T-helper 17 cell (primary cell): ENCODE measurements around the gene ATP5PB. TPM values are rescaled to one million over a fixed set of nuclear protein-coding genes. Genes with fewer than 3 reads are reported as not detected.

Experiments used
- ATAC-seq: fragments of 150-1000 bp; cut with Tn5 transposase; 2 replicates; pipeline ENCODE4 v1.10.0; 2021; ENCODE audit warnings: mild to moderate bottlenecking, moderate library complexity
- DNase-seq, 3 donors: peaks; one replicate each; pipeline versions ENCODE4 v3.0.0 to v3.0.0-alpha.2; 2020 to 2021
- H3K9me3 ChIP-seq: one replicate; pipeline ENCODE4 v1.7.0; 2013; ENCODE audit warnings: low read length, mild to moderate bottlenecking; ENCODE audit not compliant: control insufficient read depth, poor library complexity, severe bottlenecking
- H3K27ac Mint-ChIP-seq: one replicate; pipeline ENCODE4 v1.8.0; 2022; ENCODE audit warnings: mild to moderate bottlenecking, moderate library complexity, mixed read lengths
- H3K27me3 Mint-ChIP-seq: one replicate; pipeline ENCODE4 v1.8.0; 2022; ENCODE audit warnings: mixed read lengths
- H3K36me3 Mint-ChIP-seq: one replicate; pipeline ENCODE4 v1.8.0; 2022; ENCODE audit warnings: low read depth, mixed read lengths
- H3K4me1 Mint-ChIP-seq: one replicate; pipeline ENCODE4 v1.8.0; 2022; ENCODE audit warnings: mild to moderate bottlenecking, mixed read lengths
- H3K4me3 Mint-ChIP-seq: one replicate; pipeline ENCODE4 v1.8.0; 2022; ENCODE audit warnings: mild to moderate bottlenecking, moderate library complexity, mixed read lengths
- total RNA-seq, 4 donors: library from RNA in 2 of 4; stranded (reverse) in 2 of 4; gene quantifications; one replicate each; pipeline ENCODE4 v1.2.3 and lab custom pipeline; 2022 to 2026

The ATP5PB gene
- total RNA-seq, 2 donors from 2014 or later: 86.1 to 101 TPM

DNA sequence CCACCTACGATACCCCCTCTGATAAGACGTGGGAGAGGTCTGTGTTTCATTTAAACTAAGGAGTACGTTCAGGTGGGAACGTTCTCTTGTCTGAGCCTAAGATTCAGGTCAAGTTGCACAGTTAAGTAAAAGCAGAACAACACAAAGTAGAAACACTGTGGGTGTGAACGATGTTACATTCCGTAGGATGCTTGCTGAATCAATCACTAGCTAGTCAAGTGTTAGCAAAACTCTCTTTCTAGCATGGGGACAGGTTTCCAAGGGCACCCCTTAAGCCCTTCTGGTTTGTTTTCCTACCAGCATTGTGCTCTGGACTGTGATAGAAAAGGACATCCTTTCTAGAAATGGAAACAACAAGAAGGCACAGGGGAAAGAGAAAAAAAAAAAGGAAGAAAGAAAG lies 37.9 kb downstream of the ATP5PB start:
- DNase-seq (no peak), ATAC-seq (no peak)
- H3K27ac Mint-ChIP-seq: no peak overlapping the region
- H3K4me1 Mint-ChIP-seq: peaks cover 9% of the 10 kb centered on the region
- H3K36me3 Mint-ChIP-seq: no peaks in the 10 kb centered on the region
- no peaks in the 10 kb centered on the region for H3K27me3 Mint-ChIP-seq
- H3K9me3 ChIP-seq: no peaks in the 10 kb centered on the region
- H3K4me3 Mint-ChIP-seq: no peak overlapping the region

DNA sequence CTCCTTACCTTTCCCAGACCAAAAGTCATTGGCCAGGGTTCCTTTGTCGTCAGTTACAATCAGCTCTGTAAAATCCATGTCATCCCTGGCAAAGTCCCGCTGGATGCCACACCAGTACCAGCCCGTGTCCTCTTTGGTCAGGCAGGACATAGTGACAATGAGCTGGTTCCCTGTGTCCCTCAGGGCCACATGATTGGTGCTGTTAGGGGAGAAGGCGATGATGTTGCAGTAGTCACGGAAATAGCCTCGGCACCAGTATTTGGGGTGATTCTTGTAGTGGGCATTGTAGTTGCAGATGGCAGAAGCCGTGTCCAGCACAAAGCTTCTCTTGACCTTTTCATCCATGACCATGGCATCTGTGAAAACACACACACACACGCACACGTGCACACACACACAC lies 39.4 kb downstream of the ATP5PB start:
- H3K9me3 ChIP-seq: no peaks in the 10 kb centered on the region
- ATAC-seq (no peak), DNase-seq (no peak)
- Mint-ChIP-seq H3K4me3 (no peak overlapping the region), H3K27ac (no peak overlapping the region), H3K36me3 (no peaks in the 10 kb centered on the region), H3K27me3 (no peaks in the 10 kb centered on the region), H3K4me1 (peaks cover 7% of the 10 kb centered on the region)

DNA sequence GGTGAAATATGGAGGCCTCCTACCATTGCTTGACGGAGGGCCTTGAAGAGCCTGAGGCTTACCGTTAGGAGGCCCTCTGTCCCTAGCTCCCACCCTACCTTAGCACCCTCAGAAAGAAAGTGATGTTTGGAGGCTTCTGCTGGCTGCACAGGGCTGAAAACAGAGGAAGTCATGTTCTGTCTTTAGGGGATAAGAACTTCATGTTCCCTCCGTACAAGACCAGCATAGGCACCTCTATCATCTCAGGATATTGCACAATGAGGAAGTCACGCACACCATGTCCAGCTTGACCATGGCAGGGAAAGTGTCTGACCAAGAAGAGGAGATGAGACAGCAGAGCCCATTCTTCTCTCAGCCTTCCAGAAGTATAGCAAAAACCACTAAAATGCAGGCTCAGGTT lies 40.3 kb downstream of the ATP5PB start:
- no peak for DNase-seq
- Mint-ChIP-seq H3K36me3 (no peaks in the 10 kb centered on the region), H3K4me3 (no peak overlapping the region), H3K27me3 (no peaks in the 10 kb centered on the region), H3K27ac (no peak overlapping the region), H3K4me1 (peaks cover 7% of the 10 kb centered on the region)
- no peaks in the 10 kb centered on the region for H3K9me3 ChIP-seq
- ATAC-seq: no peak

DNA sequence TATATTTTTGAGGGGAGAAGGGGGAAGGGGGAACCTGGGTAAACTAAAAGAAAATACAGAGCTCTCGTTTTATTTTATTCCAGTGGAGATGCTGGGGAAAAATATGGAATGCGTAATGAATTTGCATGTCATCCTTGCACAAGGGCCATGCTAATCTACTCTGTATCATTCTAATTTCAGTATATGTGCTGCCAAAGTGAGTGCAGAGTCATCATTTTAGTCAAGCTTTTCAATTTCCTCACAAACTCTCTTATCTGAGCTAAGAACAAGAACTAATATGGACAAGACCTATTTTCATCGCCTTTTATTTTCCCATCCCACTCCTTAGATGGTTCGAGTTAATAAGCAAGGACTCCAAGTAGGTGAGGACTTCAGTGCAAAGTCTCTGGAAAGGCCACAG lies 41.0 kb downstream of the ATP5PB start:
- H3K9me3 ChIP-seq: no peaks in the 10 kb centered on the region
- peaks cover 7% of the 10 kb centered on the region for H3K4me1 Mint-ChIP-seq
- no peak overlapping the region for H3K27ac Mint-ChIP-seq
- DNase-seq (no peak), ATAC-seq (no peak)
- H3K36me3 Mint-ChIP-seq: no peaks in the 10 kb centered on the region
- H3K27me3 Mint-ChIP-seq: no peaks in the 10 kb centered on the region
- H3K4me3 Mint-ChIP-seq: no peak overlapping the region

DNA sequence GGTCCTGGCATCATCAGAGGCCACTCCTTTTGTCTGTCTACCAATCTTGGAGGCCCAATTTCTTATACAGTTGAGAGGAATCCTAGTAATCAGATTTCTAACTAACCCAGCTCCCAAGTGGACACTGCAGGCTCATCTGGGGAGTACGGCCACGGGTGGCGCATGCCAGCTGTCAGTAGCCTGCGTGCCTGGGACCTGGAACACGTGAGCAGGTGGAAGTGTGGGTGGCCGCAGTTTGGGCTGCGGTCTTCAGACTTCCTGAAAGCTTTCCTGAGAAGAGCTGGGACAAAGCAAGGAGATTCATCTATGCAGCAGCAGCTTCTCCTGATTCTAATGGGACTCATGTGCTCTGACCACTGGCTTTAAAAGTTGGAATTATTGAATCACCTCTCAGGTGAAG lies 41.8 kb downstream of the ATP5PB start:
- DNase-seq: no peak
- ATAC-seq: no peak
- no peaks in the 10 kb centered on the region for H3K36me3 Mint-ChIP-seq
- H3K27me3 Mint-ChIP-seq: no peaks in the 10 kb centered on the region
- H3K4me1 Mint-ChIP-seq: peaks cover 4% of the 10 kb centered on the region
- no peak overlapping the region for H3K4me3 Mint-ChIP-seq
- no peaks in the 10 kb centered on the region for H3K9me3 ChIP-seq
- H3K27ac Mint-ChIP-seq: no peak overlapping the region

DNA sequence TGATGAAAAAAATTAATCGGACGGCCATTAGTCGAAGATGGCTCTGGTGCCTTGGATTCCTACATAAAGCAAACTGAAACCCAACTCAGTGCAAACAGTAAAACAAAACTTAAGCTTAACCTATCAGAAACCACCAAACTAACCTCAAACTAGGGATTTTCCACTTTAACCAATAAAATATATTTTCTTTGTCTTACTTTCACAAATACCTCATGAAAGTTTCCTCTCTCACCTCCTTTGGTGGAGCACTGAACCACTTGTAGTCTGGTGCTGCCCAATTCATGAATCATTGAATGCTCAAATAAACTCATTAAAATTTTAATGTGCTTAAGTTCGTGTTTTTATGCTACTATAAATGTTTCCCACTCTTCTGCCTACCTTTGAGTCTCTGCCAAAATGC lies 47.1 kb downstream of the ATP5PB start:
- no peaks in the 10 kb centered on the region for H3K36me3 Mint-ChIP-seq
- H3K4me1 Mint-ChIP-seq: peaks cover 13% of the 10 kb centered on the region
- H3K4me3 Mint-ChIP-seq: no peak overlapping the region
- no peak overlapping the region for H3K27ac Mint-ChIP-seq
- peak; percentile 66 for ATAC-seq
- H3K27me3 Mint-ChIP-seq: no peaks in the 10 kb centered on the region
- H3K9me3 ChIP-seq: no peaks in the 10 kb centered on the region
- no peak for DNase-seq

DNA sequence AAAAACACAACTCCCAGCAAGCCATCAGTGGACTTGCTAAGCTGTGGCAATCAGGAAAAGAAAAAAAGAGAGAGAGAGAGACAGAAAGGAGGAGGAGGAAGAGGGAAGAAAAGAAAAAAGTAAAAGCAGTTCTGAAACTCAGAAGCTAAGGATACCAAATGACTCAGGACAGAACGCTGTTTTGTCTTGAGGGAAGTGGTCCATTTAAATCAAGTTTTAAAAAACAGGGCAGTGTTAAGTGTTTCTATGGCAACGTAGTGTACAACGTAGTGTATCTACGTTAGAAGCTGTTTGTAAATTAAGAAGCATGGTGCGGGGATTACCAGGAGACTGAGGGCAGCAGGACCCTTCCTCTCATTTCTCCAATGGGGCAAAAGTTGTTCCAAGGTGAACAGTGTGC lies 48.3 kb downstream of the ATP5PB start:
- no peak overlapping the region for H3K27ac Mint-ChIP-seq
- peaks cover 17% of the 10 kb centered on the region for H3K4me1 Mint-ChIP-seq
- no peaks in the 10 kb centered on the region for H3K27me3 Mint-ChIP-seq
- no peaks in the 10 kb centered on the region for H3K36me3 Mint-ChIP-seq
- DNase-seq: no peak
- peak overlapping the region; percentile 10 for H3K4me3 Mint-ChIP-seq
- peak; percentile 40 for ATAC-seq
- H3K9me3 ChIP-seq: no peaks in the 10 kb centered on the region

DNA sequence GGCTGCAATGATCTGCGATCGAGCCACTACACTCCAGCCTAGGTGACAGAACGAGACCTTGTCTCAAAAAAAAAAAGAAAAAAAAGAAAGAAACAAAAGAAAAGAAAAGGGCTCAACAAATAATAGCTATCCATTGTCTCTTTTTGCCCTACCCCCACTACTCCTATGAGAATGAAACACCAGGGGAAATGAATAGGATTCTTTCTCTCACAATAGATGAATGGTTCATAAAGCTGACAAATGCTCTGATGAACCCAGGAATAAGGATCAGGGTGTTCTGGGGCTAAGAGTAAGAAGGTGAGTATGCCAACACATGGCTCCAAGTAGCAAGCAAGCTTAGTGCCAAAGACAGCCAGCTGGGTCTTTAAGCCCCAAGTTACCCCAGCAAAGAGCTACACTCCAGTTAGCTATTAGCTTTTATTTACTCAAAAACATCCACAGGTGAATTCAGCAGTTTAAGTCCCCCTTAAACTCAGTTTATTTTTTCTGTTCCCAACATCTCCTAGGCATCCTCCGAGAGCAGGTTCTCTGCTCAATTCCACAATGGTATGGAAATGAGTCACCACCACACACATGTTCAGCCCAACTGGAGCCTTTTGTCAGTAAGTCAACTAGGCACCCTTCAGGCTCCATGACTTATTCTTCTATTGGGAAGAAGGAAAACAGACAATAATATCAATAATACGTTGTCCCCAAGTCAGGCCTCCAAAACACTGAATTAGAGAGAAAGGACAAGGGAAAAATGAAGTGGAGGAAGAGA lies 49.9 kb downstream of the ATP5PB start:
- no peak for DNase-seq
- no peak overlapping the region for H3K27ac Mint-ChIP-seq
- no peak for ATAC-seq
- peaks cover 33% of the 10 kb centered on the region for H3K4me1 Mint-ChIP-seq
- H3K36me3 Mint-ChIP-seq: no peaks in the 10 kb centered on the region
- H3K27me3 Mint-ChIP-seq: no peaks in the 10 kb centered on the region
- H3K9me3 ChIP-seq: no peaks in the 10 kb centered on the region
- no peak overlapping the region for H3K4me3 Mint-ChIP-seq

DNA sequence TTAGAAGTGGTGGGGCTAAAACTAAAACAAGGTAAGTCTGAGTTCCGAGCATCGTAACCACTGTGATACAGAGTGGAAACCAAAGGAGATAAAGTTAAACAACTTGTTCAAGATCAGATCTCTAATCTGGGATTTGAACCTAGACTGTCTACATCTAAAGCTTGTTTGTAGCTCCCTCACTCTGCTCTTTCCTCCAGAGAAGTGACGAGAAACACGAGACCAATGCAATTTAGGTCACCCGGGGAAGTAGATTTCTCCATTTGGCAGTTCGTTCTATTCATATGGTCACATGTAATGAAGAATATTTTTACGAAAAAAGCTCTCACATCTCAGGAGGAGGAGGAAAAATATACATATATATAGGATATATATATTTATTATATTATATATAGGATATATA lies 52.4 kb downstream of the ATP5PB start:
- Mint-ChIP-seq H3K4me3 (no peak overlapping the region), H3K4me1 (peaks cover 51% of the 10 kb centered on the region), H3K27ac (peak overlapping the region; percentile 56), H3K36me3 (no peaks in the 10 kb centered on the region), H3K27me3 (no peaks in the 10 kb centered on the region)
- no peak for DNase-seq
- ATAC-seq: no peak
- no peaks in the 10 kb centered on the region for H3K9me3 ChIP-seq

DNA sequence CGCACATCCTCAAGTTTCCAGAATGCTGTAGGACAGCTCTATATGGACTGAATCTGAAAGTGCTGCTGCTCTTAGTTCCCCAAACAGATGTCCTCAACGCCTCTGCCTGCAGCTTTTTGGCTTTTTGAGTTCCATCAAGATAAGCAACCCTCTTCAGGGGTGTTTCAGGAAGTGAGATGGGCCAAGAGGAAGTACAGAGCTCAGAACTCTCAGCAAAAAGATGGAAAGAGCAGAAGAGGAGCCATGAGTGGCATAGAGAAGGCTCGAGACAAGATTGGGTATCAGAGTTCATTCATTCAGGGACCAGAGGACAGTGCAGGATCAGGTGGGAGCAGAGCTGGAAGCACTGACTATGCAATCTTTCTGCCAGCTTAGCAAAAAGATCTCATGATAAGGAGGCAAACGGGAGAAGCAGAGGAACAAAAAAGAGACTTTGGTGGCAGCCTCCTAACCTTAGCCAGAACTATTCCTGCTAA lies 54.4 kb downstream of the ATP5PB start, which contains the start of the genes ADORA3 and TMIGD3:
Gene ADORA3, minus strand, starts transcription at position 49 of the 476 bp plus-strand sequence. CDS start 279 bp downstream, outside the sequence.
Gene TMIGD3, minus strand, starts transcription at position 49 of the 476 bp plus-strand sequence. CDS start 279 bp downstream, outside the sequence.
- DNase-seq (no peak), ATAC-seq (no peak)
- Mint-ChIP-seq H3K4me3 (peak within 1 kb of the TSS; percentile 47), H3K27me3 (no peaks in the 10 kb centered on the region), H3K4me1 (peaks cover 53% of the 10 kb centered on the region), H3K27ac (peak within 1 kb of the TSS; percentile 62), H3K36me3 (no peaks in the 10 kb centered on the region)
- no peaks in the 10 kb centered on the region for H3K9me3 ChIP-seq

DNA sequence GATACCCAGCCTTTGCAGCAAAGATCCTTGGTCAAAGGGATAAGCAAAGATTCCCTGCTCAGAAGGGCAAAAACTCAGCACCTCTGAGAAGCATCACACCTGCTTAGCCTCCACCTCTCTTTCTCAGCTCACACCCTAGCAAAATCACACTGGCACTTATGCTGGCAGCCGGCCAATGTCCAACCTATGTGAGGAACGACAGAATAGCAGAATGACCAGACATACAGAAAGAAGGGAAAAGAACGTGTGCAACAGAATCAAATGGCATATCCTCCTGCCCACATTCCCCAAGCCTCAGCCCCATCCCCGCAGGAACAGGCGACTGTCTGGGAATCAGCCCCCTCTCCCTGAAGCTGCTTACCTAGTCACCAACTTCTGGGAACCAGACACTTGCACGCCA lies 54.8 kb downstream of the ATP5PB start:
- Mint-ChIP-seq H3K4me3 (peak overlapping the region; percentile 47), H3K27me3 (no peaks in the 10 kb centered on the region), H3K27ac (peak overlapping the region; percentile 8), H3K4me1 (peaks cover 55% of the 10 kb centered on the region), H3K36me3 (no peaks in the 10 kb centered on the region)
- H3K9me3 ChIP-seq: no peaks in the 10 kb centered on the region
- DNase-seq (no peak), ATAC-seq (no peak)

DNA sequence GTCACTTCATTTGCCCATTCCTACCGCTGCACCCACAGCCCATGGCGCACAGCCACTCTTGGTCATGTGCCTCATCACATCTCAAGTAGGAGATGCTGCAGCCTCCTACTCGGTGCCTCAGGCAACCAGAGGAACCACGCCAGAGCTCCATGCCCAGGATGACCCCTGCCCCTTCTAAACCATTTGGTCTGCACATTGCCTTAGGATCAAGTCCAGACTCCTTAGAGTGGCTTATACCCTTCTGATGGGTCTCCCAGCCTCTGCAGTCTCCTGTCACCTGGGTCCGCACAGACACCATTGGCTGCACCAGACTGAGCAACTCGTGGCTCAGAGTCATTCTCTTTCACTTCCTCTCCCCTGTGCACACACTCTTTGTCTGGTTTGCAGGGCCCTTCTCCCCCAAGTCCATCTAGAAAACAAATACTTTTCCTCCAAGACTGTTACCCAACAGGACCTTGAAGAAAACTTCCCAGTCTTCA lies 56.4 kb downstream of the ATP5PB start:
- peak; percentile 19 for ATAC-seq
- H3K27ac Mint-ChIP-seq: peak overlapping the region; percentile 62
- peak overlapping the region; percentile 19 for H3K4me3 Mint-ChIP-seq
- no peak for DNase-seq
- no peaks in the 10 kb centered on the region for H3K36me3 Mint-ChIP-seq
- H3K27me3 Mint-ChIP-seq: no peaks in the 10 kb centered on the region
- no peaks in the 10 kb centered on the region for H3K9me3 ChIP-seq
- H3K4me1 Mint-ChIP-seq: peaks cover 61% of the 10 kb centered on the region

DNA sequence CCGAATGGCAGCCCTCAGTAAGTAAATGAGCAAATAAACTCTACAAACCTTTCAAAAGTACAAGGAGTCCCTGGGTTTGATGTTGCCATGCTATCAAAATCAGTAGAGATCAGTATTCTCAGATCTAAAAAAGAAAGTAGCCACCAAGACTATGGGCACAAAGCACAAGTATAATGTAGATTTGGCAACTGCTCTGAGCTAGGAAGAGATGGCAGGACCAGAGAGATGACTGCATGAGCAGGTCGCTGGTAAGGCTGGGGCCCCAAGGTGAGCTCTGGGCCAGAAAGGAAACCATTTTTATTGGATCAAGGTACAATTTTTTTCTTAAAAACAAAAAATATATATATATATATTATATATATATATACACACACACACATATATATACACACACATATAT lies 57.3 kb downstream of the ATP5PB start:
- ATAC-seq: no peak
- Mint-ChIP-seq H3K4me3 (peak overlapping the region; percentile 56), H3K27me3 (no peaks in the 10 kb centered on the region), H3K27ac (peak overlapping the region; percentile 62), H3K36me3 (no peaks in the 10 kb centered on the region), H3K4me1 (peaks cover 54% of the 10 kb centered on the region)
- DNase-seq: no peak
- no peaks in the 10 kb centered on the region for H3K9me3 ChIP-seq
